Heart left ventricle (tissue), 13 donors: ENCODE results near the gene NME7.

Experiments
- POLR2A ChIP-seq, 2 donors: fragments of 450-650 bp; IDR thresholded peaks; one replicate each; pipeline ENCODE4 v1.6.1; 2017; ENCODE audit warnings: antibody characterized with exemption in 2 of 2, mild to moderate bottlenecking in 2 of 2, moderate library complexity in 2 of 2
- TF ChIP-seq, protein P1 (sequence below), 12 donors: fragments of 200-600 bp; sonication (generic) in 4 of 12; IDR thresholded peaks; one replicate each; pipeline versions ENCODE4 v1.5.0 to v1.8.0; 2018 to 2022; ENCODE audit warnings: antibody characterized with exemption in 12 of 12, mild to moderate bottlenecking in 5 of 12
- donor health status: ischemic (EF 13 %, LVEDD 7.1; RV severe dilation, severe dysfunction).
- donor health status: DM: no; HTN: yes; CAD: no.
- donor health status: DM: no; HTN: no; CAD: no.
- donor health status: ischemic (EF 25% LVEDD 6.9; RV normal size, moderate dysfunction).
- donor health status: ischemic (EF 25% LVEDD 5.7; RV mildly dilated, moderate dysfunction).
- donor health status: ischemic (EF 35%, LVEDD 5.7; RV mildly dilated, moderate dysfunction).
- donor health status: nonischemic (EF 11% LVEDD 7.7; RV severe dilation, severe dysfunction).
- donor health status: DM: yes; HTN: yes; CAD: no.
- donor health status: PGD.
- donor health status: ischemic (EF 29% LVEDD 5.4; RV normal size, mild dysfunction).
- donor health status: nonischemic (EF 23%, LVEDD 6.1; RV moderate dilation, normal function).

DNA sequence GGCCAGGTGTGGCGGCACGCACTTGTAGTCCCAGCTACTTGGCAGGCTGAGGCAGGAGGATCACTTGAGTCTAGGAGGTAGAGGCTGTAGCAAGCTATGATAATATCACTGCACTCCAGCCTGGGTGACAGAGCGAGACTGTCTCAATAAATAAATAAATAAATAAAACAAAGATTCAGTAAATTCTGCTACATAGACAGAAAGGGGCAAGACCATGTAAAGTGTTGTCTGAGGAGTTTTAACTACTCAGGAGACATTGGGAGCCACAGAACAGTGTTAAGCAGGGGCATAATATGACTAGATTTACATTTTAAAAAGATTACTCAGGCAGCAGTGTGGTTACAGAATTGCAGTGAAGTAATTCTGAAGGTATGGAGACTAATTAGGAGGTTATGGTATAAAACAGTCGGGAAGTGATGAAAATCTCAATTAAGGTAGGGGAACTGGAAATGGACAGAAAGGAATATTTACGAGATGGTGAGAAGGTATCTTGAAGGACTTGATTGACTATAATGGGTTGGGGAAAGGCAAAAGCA, 166.4 kb downstream of the NME7 start:
- TF ChIP-seq, protein P1, sequence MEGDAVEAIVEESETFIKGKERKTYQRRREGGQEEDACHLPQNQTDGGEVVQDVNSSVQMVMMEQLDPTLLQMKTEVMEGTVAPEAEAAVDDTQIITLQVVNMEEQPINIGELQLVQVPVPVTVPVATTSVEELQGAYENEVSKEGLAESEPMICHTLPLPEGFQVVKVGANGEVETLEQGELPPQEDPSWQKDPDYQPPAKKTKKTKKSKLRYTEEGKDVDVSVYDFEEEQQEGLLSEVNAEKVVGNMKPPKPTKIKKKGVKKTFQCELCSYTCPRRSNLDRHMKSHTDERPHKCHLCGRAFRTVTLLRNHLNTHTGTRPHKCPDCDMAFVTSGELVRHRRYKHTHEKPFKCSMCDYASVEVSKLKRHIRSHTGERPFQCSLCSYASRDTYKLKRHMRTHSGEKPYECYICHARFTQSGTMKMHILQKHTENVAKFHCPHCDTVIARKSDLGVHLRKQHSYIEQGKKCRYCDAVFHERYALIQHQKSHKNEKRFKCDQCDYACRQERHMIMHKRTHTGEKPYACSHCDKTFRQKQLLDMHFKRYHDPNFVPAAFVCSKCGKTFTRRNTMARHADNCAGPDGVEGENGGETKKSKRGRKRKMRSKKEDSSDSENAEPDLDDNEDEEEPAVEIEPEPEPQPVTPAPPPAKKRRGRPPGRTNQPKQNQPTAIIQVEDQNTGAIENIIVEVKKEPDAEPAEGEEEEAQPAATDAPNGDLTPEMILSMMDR (IDR thresholded peaks at IDR 0.05), result no peak
- no peak for TF ChIP-seq POLR2A (IDR thresholded peaks at IDR 0.05)
